ENCODE results near the gene KRT38.
"Not testable (repeated sequence)": the region's sequence is repeated elsewhere in the genome, so short reads cannot be mapped to it uniquely, and the experiment has no call there.

Gene KRT38

DNA sequence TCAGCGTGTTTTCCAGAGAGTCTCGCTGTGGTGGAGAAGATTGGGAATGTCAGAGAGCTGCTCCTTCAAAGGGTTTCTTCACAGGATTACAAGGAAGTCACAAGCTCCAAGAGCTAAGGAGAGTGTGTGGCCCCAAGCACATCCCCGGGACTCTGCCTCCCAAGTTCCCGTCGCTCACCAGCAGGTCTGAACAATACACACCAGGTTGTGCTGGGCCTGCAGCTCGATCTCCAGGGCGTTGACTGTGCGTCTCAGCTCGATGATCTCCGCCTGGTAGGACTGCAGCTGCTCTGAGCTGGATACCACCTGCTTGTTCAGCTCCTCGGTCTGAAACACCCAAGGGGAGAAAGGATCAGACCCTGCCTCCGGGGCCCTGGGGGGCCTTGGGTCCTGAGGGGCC lies 45.7 kb downstream of the KRT38 start:
- DNase-seq (ENCODE audit: low read depth): not testable (repeated sequence)

DNA sequence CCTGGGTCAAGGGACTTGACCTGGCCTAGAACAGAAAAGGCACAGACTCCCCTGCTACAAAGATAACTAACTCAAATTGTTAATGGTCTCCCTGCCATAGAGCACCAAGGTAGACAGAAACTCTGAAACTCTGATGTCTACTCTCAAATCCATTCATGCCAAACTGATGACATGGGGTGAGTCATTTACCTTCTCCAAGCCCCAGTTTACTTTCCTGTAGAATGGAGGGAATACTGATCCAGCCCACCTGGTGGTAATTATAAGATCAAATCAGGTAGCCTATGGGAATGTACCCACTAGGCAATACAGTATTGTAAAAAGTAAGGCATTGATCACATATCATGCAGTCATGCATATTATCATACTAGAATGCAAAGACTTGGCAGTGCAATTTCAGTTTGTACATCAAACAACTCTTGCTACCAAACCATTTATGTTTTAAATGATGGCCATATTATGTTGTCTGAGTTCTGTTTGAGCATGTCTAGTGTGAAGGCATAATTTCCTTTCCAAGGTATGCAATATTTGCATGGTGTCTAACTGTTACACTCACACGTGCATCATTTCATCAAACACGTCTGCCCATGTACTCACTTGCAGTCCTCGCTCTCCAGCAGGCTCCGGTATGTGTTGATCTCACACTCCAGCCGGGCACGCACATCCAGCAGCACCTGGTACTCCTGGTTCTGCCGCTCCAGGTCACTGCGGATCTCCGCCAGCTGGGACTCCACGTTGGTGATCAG lies 46.4 kb downstream of the KRT38 start:
- DNase-seq (ENCODE audit: low read depth): no peak

DNA sequence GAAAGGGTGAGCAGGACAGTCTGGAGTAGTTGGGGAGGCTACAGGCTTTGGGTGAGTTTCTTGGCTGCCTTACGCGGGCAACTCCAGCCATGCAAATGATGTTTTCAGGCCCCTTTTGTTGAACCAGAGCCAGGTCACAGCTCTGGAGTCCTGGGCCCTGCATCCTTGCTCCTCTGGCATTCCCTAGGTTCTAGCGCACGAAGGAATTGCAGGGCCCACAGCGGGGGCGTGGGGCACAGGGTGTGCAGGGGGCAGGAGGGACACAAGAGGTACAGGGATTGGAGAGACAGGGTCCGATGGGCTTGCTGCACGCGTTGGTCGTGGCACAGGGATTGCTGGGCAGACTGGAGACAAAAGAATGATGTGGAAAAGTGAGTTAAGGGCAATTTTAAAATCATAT lies 47.0 kb downstream of the KRT38 start:
- no peak for DNase-seq (ENCODE audit: low read depth)

DNA sequence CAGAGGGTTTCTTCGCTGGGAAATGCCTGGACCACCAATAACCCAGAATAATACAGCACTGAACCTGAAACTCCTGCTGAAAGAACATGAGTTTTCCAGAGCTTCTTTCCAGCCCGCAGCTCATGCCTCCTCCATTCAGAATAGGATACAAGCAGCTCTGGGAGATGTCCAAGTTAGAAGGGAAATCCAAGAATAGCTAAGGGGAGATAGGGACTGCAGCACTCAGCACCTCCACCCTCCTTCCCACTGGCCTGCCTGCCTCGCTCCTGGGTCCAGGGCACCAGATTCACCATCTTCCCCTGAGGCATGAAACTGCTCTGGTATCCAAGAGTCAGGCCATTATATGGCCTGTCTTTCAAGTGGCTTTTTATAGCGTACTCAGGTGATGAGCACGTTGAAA lies 47.5 kb downstream of the KRT38 start:
- DNase-seq (ENCODE audit: low read depth): no peak

DNA sequence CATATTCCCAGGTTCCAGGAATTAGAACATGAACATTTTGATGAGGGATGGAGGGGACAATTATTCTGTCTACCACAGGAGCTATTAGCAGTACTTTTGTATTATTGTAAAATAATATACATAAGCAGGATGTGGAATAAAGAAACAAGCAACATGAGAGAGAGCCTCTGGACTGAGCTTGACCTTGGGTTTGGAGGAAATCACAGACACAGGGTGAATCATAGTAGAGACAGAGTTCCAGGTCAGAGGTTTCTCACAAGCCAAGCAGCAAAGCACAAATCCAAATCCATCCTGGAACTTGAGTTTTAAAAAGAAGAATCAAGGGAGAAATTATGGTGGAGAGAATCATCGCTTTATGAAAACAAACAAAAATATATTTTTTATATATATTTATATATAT lies 48.5 kb downstream of the KRT38 start:
- no peak for DNase-seq (ENCODE audit: low read depth)

DNA sequence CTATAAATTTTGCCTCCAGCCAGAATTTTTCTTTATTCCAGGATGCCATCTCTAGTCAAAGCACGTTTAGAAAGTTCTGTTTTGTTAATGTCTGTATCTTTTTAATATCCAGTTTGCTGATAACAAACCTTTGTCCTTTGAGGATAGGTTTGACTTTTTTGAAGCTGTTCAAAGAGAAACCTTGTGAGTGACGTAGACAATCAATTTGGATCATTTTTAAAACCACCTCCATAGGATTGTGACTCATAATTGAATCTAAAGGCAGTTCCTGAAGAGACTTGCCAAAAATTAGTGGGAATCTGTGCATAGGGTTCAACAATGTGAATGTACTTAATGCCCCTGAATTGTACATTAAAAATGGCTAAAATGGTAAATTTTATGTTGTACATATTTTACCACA lies 49.2 kb downstream of the KRT38 start:
- no peak for DNase-seq (ENCODE audit: low read depth)

DNA sequence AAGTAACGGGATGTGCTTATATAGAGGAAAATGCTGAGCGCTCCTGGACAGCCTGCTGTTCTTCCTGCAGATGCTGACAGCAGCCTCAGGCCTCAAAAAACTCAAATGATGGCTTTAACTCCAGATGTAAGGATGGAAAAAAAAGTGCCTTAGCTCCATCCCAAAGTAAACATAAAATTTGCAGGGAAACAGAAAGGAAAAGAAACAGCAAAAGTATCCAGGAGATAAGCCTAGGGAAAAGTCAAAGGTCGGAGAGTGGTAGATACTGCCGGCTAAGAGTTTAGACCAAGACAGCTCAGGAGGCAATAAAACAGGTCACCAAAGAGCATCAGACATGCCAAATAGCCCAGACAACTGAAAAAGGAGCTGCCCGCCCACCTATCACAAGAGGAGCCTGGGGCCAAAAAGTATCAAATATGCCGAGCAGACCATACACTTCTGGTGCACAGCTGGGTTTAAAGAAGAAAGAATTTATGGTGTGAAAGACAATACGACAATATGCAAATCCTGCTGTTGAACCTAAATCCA lies 50.3 kb downstream of the KRT38 start:
- no peak for DNase-seq (ENCODE audit: low read depth)

DNA sequence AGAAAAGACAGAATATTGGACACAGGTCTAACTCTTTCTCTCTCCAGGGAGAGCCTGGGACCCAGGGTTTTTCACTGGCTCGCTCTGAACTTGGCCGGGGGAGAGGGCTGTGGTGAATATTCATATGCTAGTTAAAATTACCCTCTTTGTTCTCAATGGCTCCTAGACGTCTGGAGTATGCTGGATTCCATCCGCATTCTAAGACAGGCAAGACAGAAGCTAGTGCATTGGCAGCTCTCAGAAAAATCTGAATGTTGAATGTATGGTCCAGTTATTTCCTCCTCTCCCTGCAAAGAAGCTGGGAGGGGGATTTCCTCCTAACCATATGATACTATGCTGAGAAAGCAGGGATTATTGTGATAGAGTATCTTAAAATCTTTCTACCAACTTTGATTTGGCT lies 53.1 kb downstream of the KRT38 start:
- DNase-seq (ENCODE audit: low read depth): no peak

DNA sequence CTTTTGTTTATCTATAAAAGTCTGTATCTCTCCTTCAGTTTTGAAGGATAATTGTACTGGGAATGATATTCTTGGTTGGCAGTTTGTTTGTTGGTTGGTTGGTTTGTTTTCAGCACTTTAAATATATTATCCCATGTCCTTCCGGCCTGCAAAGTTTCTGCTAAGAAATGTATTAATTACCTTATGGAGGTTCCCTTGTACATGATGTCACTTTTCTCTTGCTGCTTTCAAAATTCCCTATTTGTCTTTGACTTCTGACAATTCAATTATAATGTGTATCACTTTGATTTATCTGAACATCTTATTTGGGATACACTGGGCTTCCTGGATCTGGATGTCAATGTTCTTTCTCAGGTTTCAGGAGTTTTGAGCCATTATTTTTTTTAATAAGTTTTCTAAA lies 54.6 kb downstream of the KRT38 start:
- no peak for DNase-seq (ENCODE audit: low read depth)

Data from stimulated activated CD8-positive, alpha-beta memory T cell treated with anti-CD3 and anti-CD28 coated beads, Interleukin-7, amount 100 ng/mL, for 24 hours (primary cell).